ENCODE data around the gene MST1R. TPM values are rescaled to one million over a fixed set of nuclear protein-coding genes. Genes with fewer than 3 reads are reported as not detected.

MST1R gene
- total RNA-seq, 1 donor, result under 0.01 TPM

- H3K4me3 ChIP-seq (ENCODE audit: low read depth, low read length), result peak within 1 kb of the TSS; percentile 83
- no peak for TF ChIP-seq CTCF (IDR thresholded peaks at IDR 0.05; ENCODE audit: insufficient read depth, low read depth, low read length)
- DNase-seq (ENCODE audit: low read depth), result peak; percentile 93
Measured at GRCh38 chr3:49856181-49857005, 47.3 kb downstream of the MST1R start, which contains the start of gene TRAIP. TRAIP (minus strand) TSS chr3:49856564; CDS start chr3:49856453, 111 bp downstream.

GRCh38 chr3:49855662-49856061 is 48.0 kb downstream of the MST1R start:
- no peak for DNase-seq (ENCODE audit: low read depth)
- peak overlapping the region; percentile 83 for H3K4me3 ChIP-seq (ENCODE audit: low read depth, low read length)
- no peak for TF ChIP-seq CTCF (IDR thresholded peaks at IDR 0.05; ENCODE audit: insufficient read depth, low read depth, low read length)

DNA sequence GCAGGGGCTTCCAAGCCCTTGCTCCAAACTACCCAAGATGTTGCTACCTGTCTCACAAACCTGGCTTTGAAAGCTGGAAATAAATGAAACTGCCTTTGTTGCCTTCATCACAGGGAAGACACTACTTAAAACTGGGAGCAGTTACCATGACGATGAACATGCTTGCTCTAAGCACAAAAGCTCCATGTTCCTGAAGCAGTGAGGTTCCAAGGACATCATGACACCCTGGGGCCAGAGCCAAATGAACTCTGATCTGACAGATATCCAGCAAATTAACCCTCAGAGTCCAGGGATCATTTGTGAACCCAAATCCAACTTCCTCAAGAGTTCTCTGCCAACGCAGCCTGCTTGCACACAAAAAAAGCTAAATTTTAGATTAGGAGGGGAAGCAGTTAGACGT is 58.0 kb downstream of the MST1R start:
- no peak for DNase-seq (ENCODE audit: low read depth)
- no peak for TF ChIP-seq CTCF (IDR thresholded peaks at IDR 0.05; ENCODE audit: insufficient read depth, low read depth, low read length)
- H3K4me3 ChIP-seq (ENCODE audit: low read depth, low read length), result no peak overlapping the region

- DNase-seq (ENCODE audit: low read depth), result no peak
- H3K4me3 ChIP-seq (ENCODE audit: low read depth, low read length), result no peak overlapping the region
- TF ChIP-seq CTCF (IDR thresholded peaks at IDR 0.05; ENCODE audit: insufficient read depth, low read depth, low read length), result no peak
Measured at GRCh38 chr3:49844464-49845183, 59.0 kb downstream of the MST1R start.

GRCh38 chr3:49842843-49843517 is 60.7 kb downstream of the MST1R start:
- TF ChIP-seq CTCF (IDR thresholded peaks at IDR 0.05; ENCODE audit: insufficient read depth, low read depth, low read length), result no peak
- no peak overlapping the region for H3K4me3 ChIP-seq (ENCODE audit: low read depth, low read length)
- DNase-seq (ENCODE audit: low read depth), result no peak

GRCh38 chr3:49841806-49842205 is 61.9 kb downstream of the MST1R start:
- no peak for TF ChIP-seq CTCF (IDR thresholded peaks at IDR 0.05; ENCODE audit: insufficient read depth, low read depth, low read length)
- H3K4me3 ChIP-seq (ENCODE audit: low read depth, low read length), result no peak overlapping the region
- DNase-seq (ENCODE audit: low read depth), result no peak

Data from fibroblast of villous mesenchyme (primary cell).